ENCODE data around the gene PXDN.

DNA sequence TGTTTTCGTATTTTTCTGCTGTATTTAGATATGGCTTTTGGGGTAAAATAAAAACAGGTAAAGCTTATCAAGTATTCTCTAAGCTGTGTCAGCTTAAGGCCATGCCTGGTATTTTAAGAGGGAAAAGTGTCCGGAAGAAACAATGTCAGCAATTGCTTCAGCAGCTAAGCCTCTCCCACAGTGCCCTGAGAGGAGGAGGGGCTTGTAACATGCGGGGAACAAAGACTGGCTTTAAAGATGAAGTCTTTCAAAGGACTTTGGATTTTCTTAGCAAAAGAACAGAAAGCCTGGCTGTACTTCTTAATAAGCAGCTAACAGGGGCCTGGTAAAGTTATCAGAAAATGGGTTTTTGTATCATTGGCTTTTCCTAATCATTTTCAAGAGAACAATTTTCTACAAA is 102.8 kb downstream of the PXDN start:
- TF ChIP-seq, protein P1, sequence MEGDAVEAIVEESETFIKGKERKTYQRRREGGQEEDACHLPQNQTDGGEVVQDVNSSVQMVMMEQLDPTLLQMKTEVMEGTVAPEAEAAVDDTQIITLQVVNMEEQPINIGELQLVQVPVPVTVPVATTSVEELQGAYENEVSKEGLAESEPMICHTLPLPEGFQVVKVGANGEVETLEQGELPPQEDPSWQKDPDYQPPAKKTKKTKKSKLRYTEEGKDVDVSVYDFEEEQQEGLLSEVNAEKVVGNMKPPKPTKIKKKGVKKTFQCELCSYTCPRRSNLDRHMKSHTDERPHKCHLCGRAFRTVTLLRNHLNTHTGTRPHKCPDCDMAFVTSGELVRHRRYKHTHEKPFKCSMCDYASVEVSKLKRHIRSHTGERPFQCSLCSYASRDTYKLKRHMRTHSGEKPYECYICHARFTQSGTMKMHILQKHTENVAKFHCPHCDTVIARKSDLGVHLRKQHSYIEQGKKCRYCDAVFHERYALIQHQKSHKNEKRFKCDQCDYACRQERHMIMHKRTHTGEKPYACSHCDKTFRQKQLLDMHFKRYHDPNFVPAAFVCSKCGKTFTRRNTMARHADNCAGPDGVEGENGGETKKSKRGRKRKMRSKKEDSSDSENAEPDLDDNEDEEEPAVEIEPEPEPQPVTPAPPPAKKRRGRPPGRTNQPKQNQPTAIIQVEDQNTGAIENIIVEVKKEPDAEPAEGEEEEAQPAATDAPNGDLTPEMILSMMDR (conservative IDR thresholded peaks at IDR 0.05; ENCODE audit: low read depth, low read length) = no peak
- no peak for TF ChIP-seq EZH2 (IDR thresholded peaks at IDR 0.05; ENCODE audit: low read length, unreplicated experiment)

Data from PC-3 (cell line).